AG20443 (cell line): ENCODE data around the gene PVALB.

ENCODE experiments used
- DNase-seq: peaks from one replicate; pipeline ENCODE4 v3.0.0; 2012; ENCODE audit warnings: low spot score, mixed read lengths

The PVALB gene

GRCh38 chr22:36846271-36846670 lies 29.4 kb upstream of the PVALB start:
- DNase-seq = no peak

GRCh38 chr22:36840106-36840505 lies 23.3 kb upstream of the PVALB start:
- no peak for DNase-seq

GRCh38 chr22:36839356-36840073 lies 22.7 kb upstream of the PVALB start:
- no peak for DNase-seq

- no peak for DNase-seq
These were observed 21.5 kb upstream of the PVALB start for GRCh38 chr22:36838119-36839030.

- DNase-seq = no peak
These were observed 19.1 kb upstream of the PVALB start for GRCh38 chr22:36835903-36836302.

GRCh38 chr22:36833073-36833472 lies 16.2 kb upstream of the PVALB start:
- DNase-seq = no peak

- no peak for DNase-seq
These were observed 14.9 kb upstream of the PVALB start for GRCh38 chr22:36831717-36832116.

GRCh38 chr22:36831206-36831605 lies 14.4 kb upstream of the PVALB start:
- no peak for DNase-seq

GRCh38 chr22:36830601-36831000 lies 13.8 kb upstream of the PVALB start:
- DNase-seq = no peak

GRCh38 chr22:36829370-36830002 lies 12.7 kb upstream of the PVALB start:
- no peak for DNase-seq

- DNase-seq = no peak
These were observed 12.0 kb upstream of the PVALB start for GRCh38 chr22:36828815-36829214.

- no peak for DNase-seq
These were observed 9.4 kb upstream of the PVALB start for GRCh38 chr22:36826262-36826661.

- DNase-seq = no peak
These were observed 7.8 kb upstream of the PVALB start for GRCh38 chr22:36824655-36825054.

- DNase-seq = peak; percentile 36
These were observed 6.5 kb upstream of the PVALB start for GRCh38 chr22:36823186-36823839.

- DNase-seq = no peak
These were observed 5.7 kb upstream of the PVALB start for GRCh38 chr22:36822581-36822980.

GRCh38 chr22:36819112-36819511 lies 2.3 kb upstream of the PVALB start:
- no peak for DNase-seq

GRCh38 chr22:36818010-36818642 lies 1.3 kb upstream of the PVALB start:
- DNase-seq = peak; percentile 43

GRCh38 chr22:36817525-36817848 lies 652 bp upstream of the PVALB start:
- no peak for DNase-seq

- DNase-seq = no peak
These were observed 548 bp downstream of the PVALB start for GRCh38 chr22:36816339-36816635.

GRCh38 chr22:36815558-36816338 lies 1.1 kb downstream of the PVALB start:
- DNase-seq = no peak

GRCh38 chr22:36814801-36815200 lies 2.0 kb downstream of the PVALB start:
- no peak for DNase-seq
